GM21526 (cell line): ENCODE measurements around the gene NOP16.

Experiments
- ATAC-seq: cut with Tn5 transposase; IDR thresholded peaks from one replicate; pipeline ENCODE4 v1.9.1; 2021; ENCODE audit warnings: moderate library complexity; ENCODE audit not compliant: unreplicated experiment, low FRiP score

The NOP16 gene

GRCh38 chr5:176388003-176388443, 375 bp downstream of the NOP16 start:
- ATAC-seq = peak; percentile 1

- no peak for ATAC-seq
These were observed 943 bp downstream of the NOP16 start for GRCh38 chr5:176387384-176387925.

- no peak for ATAC-seq
These were observed 1.9 kb downstream of the NOP16 start for GRCh38 chr5:176386491-176386890.

- ATAC-seq = no peak
These were observed 3.4 kb downstream of the NOP16 start for GRCh38 chr5:176384991-176385390.

- ATAC-seq = no peak
These were observed 4.0 kb downstream of the NOP16 start for GRCh38 chr5:176384366-176384930.

- ATAC-seq = no peak
These were observed 4.4 kb downstream of the NOP16 start for GRCh38 chr5:176383961-176384360.

- no peak for ATAC-seq
These were observed 5.0 kb downstream of the NOP16 start for GRCh38 chr5:176383248-176383905.

- no peak for ATAC-seq
These were observed 5.7 kb downstream of the NOP16 start for GRCh38 chr5:176382721-176383120.

- no peak for ATAC-seq
These were observed 6.4 kb downstream of the NOP16 start for GRCh38 chr5:176381979-176382378.

GRCh38 chr5:176381423-176381822, 7.0 kb downstream of the NOP16 start:
- no peak for ATAC-seq

GRCh38 chr5:176379881-176380280, 8.5 kb downstream of the NOP16 start:
- peak; percentile 45 for ATAC-seq

- no peak for ATAC-seq
These were observed 15.1 kb downstream of the NOP16 start for GRCh38 chr5:176373100-176373818.

- no peak for ATAC-seq
These were observed 16.5 kb downstream of the NOP16 start for GRCh38 chr5:176371621-176372539.

- ATAC-seq = no peak
These were observed 18.3 kb downstream of the NOP16 start for GRCh38 chr5:176369934-176370711.

- ATAC-seq = no peak
These were observed 19.7 kb downstream of the NOP16 start for GRCh38 chr5:176368726-176369125.

GRCh38 chr5:176366232-176366894, 22.0 kb downstream of the NOP16 start:
- ATAC-seq = no peak

GRCh38 chr5:176365351-176366231, 22.8 kb downstream of the NOP16 start, which contains the start of gene ARL10:
Gene ARL10, plus strand, starts transcription at chr5:176365487. Its CDS starts 77 bp downstream, at chr5:176365564.
- ATAC-seq = no peak

- no peak for ATAC-seq
These were observed 23.5 kb downstream of the NOP16 start for GRCh38 chr5:176364765-176365350.
